HG03575 (cell line): ENCODE results near the gene SIPA1.
"Not testable (repeated sequence)": the region's sequence is repeated elsewhere in the genome, so short reads cannot be mapped to it uniquely, and the experiment has no call there.

Experiments
- ATAC-seq: cut with Tn5 transposase; IDR thresholded peaks from one replicate; pipeline ENCODE4 v1.9.1; 2021; ENCODE audit not compliant: unreplicated experiment, insufficient number of reproducible peaks, low FRiP score; ENCODE audit errors: extremely low read depth

The SIPA1 gene

GRCh38 chr11:65639228-65639597 is 1.3 kb downstream of the SIPA1 start:
- not testable (repeated sequence) for ATAC-seq

- no peak for ATAC-seq
These were observed 2.0 kb downstream of the SIPA1 start for GRCh38 chr11:65639623-65640482.

GRCh38 chr11:65640483-65641296 is 2.8 kb downstream of the SIPA1 start:
- ATAC-seq = no peak

GRCh38 chr11:65641297-65642013 is 3.6 kb downstream of the SIPA1 start:
- ATAC-seq = no peak

GRCh38 chr11:65642014-65642671 is 4.2 kb downstream of the SIPA1 start:
- no peak for ATAC-seq

GRCh38 chr11:65643971-65644370 is 6.1 kb downstream of the SIPA1 start:
- ATAC-seq = no peak

GRCh38 chr11:65644837-65645236 is 6.9 kb downstream of the SIPA1 start:
- no peak for ATAC-seq

- no peak for ATAC-seq
These were observed 7.8 kb downstream of the SIPA1 start for GRCh38 chr11:65645710-65646109.

GRCh38 chr11:65646288-65646957 is 8.5 kb downstream of the SIPA1 start:
- ATAC-seq = no peak

GRCh38 chr11:65646958-65647701 is 9.2 kb downstream of the SIPA1 start:
- no peak for ATAC-seq

- ATAC-seq = no peak
These were observed 11.1 kb downstream of the SIPA1 start for GRCh38 chr11:65648997-65649493.

- ATAC-seq = no peak
These were observed 12.0 kb downstream of the SIPA1 start for GRCh38 chr11:65649656-65650546.

- ATAC-seq = no peak
These were observed 12.8 kb downstream of the SIPA1 start for GRCh38 chr11:65650547-65651338.

GRCh38 chr11:65651339-65651588 is 13.4 kb downstream of the SIPA1 start:
- ATAC-seq = no peak

- no peak for ATAC-seq
These were observed 13.9 kb downstream of the SIPA1 start for GRCh38 chr11:65651589-65652510.
